ENCODE results near the gene ATP8A2. TPM values are rescaled to one million over a fixed set of nuclear protein-coding genes. Genes with fewer than 3 reads are reported as not detected.

ATP8A2 gene
- total RNA-seq, 1 experiment from 2014 or later, result 5.2 TPM

DNA sequence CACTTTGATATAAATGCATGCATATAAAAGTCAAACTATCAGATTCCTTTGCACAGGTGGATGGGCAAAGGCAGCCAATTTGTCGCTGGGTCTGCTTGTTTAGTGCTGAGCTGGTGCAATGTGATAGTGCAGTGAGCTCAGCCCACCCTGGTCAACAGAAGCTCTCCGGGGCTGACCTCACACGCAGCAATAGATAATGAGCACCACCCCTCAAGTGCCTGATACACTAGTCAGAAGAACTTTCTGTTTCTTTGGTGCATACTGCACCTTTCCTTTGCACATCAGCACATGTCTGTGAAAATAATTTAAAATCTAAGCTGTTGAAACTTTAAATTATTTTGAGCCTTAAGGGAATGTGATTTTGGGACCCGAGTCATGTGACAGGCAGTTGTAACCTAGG lies 20.2 kb downstream of the ATP8A2 start:
- H3K27me3 Mint-ChIP-seq (ENCODE audit: low read depth), result peaks cover 4% of the 10 kb centered on the region
- CTCF ChIA-PET, result interaction anchor here (0.8 to 1.1 kb wide), 2 partner anchors 17 to 29 kb away, joined by 3 read pairs; no protein-coding TSS in a partner anchor

DNA sequence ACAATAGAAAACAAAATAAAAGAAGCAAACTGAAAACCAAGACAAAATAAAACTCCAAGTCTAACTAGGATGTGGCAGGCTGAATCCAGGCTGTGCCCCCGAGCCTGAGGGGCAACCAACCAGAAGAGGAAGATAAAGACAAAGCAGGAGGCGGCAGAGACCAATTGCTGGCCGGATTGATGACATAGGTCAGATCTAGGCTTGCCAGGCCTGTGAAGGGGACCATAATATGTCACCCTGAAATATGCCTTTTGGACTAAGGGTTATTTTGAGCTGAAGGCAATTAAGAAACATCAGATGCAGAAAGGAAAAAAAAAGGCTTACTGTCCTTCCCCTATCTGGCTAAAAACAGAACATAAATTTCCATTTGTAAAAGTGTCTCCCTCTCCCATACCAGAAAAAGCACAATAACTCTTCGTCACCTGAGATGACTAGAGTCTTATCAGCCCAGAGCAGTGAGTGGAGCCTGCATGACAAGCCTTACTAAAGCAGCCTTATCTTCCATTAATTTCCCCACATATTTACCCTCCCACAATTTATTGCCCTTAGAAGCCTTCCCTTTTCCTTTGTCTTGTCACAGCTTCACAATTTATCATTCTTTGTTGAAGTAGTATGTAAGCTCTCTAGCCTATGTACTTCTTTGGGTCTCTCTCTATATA lies 22.8 kb downstream of the ATP8A2 start:
- CTCF ChIA-PET, result no interaction called here
- Mint-ChIP-seq H3K4me1 (peaks cover 36% of the 10 kb centered on the region), H3K27ac (no peak overlapping the region), H3K4me3 (no peak overlapping the region), H3K9me3 (peaks cover 23% of the 10 kb centered on the region), H3K36me3 (peaks cover 8% of the 10 kb centered on the region; the same call in 1 of the 2 replicates), H3K27me3 (ENCODE audit: low read depth) (peaks cover 4% of the 10 kb centered on the region)
- DNase-seq (ENCODE audit: low spot score) (no peak), ATAC-seq (no peak)
- POLR2A ChIA-PET, result no interaction called here
- TF ChIP-seq SMAD4 (CRISPR knock-in tag; IDR thresholded peaks at IDR 0.05) (no peak), ZNF138 (CRISPR knock-in tag; conservative IDR thresholded peaks at IDR 0.05) (no peak), ZNF532 (CRISPR knock-in tag; IDR thresholded peaks at IDR 0.05; ENCODE audit: borderline replicate concordance) (no peak)
- TF ChIP-seq, protein P1, sequence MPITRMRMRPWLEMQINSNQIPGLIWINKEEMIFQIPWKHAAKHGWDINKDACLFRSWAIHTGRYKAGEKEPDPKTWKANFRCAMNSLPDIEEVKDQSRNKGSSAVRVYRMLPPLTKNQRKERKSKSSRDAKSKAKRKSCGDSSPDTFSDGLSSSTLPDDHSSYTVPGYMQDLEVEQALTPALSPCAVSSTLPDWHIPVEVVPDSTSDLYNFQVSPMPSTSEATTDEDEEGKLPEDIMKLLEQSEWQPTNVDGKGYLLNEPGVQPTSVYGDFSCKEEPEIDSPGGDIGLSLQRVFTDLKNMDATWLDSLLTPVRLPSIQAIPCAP (CRISPR knock-in tag; IDR thresholded peaks at IDR 0.05), result no peak
- TF ChIP-seq, protein P2, sequence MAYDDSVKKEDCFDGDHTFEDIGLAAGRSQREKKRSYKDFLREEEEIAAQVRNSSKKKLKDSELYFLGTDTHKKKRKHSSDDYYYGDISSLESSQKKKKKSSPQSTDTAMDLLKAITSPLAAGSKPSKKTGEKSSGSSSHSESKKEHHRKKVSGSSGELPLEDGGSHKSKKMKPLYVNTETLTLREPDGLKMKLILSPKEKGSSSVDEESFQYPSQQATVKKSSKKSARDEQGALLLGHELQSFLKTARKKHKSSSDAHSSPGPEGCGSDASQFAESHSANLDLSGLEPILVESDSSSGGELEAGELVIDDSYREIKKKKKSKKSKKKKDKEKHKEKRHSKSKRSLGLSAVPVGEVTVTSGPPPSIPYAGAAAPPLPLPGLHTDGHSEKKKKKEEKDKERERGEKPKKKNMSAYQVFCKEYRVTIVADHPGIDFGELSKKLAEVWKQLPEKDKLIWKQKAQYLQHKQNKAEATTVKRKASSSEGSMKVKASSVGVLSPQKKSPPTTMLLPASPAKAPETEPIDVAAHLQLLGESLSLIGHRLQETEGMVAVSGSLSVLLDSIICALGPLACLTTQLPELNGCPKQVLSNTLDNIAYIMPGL (CRISPR knock-in tag; IDR thresholded peaks at IDR 0.05), result no peak

More for the DNA sequence above, 20.2 kb downstream of the ATP8A2 start:
- Mint-ChIP-seq H3K4me3 (no peak overlapping the region), H3K9me3 (peaks cover 13% of the 10 kb centered on the region), H3K27ac (no peak overlapping the region), H3K36me3 (peaks cover 8% of the 10 kb centered on the region; the same call in 1 of the 2 replicates), H3K4me1 (peaks cover 18% of the 10 kb centered on the region)
- ATAC-seq (peak; percentile 44; the same call in 1 of the 2 replicates), DNase-seq (ENCODE audit: low spot score) (no peak)
- POLR2A ChIA-PET, result no interaction called here
- TF ChIP-seq ZNF396 (CRISPR knock-in tag; IDR thresholded peaks at IDR 0.05; ENCODE audit: borderline replicate concordance), result no peak
- TF ChIP-seq, protein P3, sequence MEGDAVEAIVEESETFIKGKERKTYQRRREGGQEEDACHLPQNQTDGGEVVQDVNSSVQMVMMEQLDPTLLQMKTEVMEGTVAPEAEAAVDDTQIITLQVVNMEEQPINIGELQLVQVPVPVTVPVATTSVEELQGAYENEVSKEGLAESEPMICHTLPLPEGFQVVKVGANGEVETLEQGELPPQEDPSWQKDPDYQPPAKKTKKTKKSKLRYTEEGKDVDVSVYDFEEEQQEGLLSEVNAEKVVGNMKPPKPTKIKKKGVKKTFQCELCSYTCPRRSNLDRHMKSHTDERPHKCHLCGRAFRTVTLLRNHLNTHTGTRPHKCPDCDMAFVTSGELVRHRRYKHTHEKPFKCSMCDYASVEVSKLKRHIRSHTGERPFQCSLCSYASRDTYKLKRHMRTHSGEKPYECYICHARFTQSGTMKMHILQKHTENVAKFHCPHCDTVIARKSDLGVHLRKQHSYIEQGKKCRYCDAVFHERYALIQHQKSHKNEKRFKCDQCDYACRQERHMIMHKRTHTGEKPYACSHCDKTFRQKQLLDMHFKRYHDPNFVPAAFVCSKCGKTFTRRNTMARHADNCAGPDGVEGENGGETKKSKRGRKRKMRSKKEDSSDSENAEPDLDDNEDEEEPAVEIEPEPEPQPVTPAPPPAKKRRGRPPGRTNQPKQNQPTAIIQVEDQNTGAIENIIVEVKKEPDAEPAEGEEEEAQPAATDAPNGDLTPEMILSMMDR (IDR thresholded peaks at IDR 0.05), result no peak
- no peak for TF ChIP-seq GABPB1 (CRISPR knock-in tag; IDR thresholded peaks at IDR 0.05)
- TF ChIP-seq ZBTB21 (CRISPR knock-in tag; IDR thresholded peaks at IDR 0.05; ENCODE audit: borderline replicate concordance), result no peak
- TF ChIP-seq MXD4 (CRISPR knock-in tag; IDR thresholded peaks at IDR 0.05; ENCODE audit: borderline replicate concordance), result no peak
- no peak for TF ChIP-seq FOXP1 (CRISPR knock-in tag; IDR thresholded peaks at IDR 0.05; ENCODE audit: borderline replicate concordance)
- TF ChIP-seq ETV6 (CRISPR knock-in tag; IDR thresholded peaks at IDR 0.05), result no peak
- TF ChIP-seq, protein P4, sequence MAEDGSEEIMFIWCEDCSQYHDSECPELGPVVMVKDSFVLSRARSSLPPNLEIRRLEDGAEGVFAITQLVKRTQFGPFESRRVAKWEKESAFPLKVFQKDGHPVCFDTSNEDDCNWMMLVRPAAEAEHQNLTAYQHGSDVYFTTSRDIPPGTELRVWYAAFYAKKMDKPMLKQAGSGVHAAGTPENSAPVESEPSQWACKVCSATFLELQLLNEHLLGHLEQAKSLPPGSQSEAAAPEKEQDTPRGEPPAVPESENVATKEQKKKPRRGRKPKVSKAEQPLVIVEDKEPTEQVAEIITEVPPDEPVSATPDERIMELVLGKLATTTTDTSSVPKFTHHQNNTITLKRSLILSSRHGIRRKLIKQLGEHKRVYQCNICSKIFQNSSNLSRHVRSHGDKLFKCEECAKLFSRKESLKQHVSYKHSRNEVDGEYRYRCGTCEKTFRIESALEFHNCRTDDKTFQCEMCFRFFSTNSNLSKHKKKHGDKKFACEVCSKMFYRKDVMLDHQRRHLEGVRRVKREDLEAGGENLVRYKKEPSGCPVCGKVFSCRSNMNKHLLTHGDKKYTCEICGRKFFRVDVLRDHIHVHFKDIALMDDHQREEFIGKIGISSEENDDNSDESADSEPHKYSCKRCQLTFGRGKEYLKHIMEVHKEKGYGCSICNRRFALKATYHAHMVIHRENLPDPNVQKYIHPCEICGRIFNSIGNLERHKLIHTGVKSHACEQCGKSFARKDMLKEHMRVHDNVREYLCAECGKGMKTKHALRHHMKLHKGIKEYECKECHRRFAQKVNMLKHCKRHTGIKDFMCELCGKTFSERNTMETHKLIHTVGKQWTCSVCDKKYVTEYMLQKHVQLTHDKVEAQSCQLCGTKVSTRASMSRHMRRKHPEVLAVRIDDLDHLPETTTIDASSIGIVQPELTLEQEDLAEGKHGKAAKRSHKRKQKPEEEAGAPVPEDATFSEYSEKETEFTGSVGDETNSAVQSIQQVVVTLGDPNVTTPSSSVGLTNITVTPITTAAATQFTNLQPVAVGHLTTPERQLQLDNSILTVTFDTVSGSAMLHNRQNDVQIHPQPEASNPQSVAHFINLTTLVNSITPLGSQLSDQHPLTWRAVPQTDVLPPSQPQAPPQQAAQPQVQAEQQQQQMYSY (CRISPR knock-in tag; IDR thresholded peaks at IDR 0.05), result no peak
- no peak for TF ChIP-seq SMAD3 (CRISPR knock-in tag; IDR thresholded peaks at IDR 0.05; ENCODE audit: borderline replicate concordance)
- TF ChIP-seq SMAD4 (CRISPR knock-in tag; IDR thresholded peaks at IDR 0.05), result no peak
- no peak for TF ChIP-seq ESRRA (CRISPR knock-in tag; IDR thresholded peaks at IDR 0.05; ENCODE audit: borderline replicate concordance)
- no peak for TF ChIP-seq TEAD4 (CRISPR knock-in tag; IDR thresholded peaks at IDR 0.05)
- TF ChIP-seq E2F4 (CRISPR knock-in tag; IDR thresholded peaks at IDR 0.05; ENCODE audit: borderline replicate concordance, low read depth), result no peak
- TF ChIP-seq NFYB (CRISPR knock-in tag; conservative IDR thresholded peaks at IDR 0.05; ENCODE audit: low read depth), result no peak
- no peak for TF ChIP-seq FOXJ3 (CRISPR knock-in tag; IDR thresholded peaks at IDR 0.05; ENCODE audit: borderline replicate concordance)
- TF ChIP-seq ZNF317 (CRISPR knock-in tag; IDR thresholded peaks at IDR 0.05; ENCODE audit: borderline replicate concordance, low read depth), result no peak
- no peak for TF ChIP-seq ZNF219 (CRISPR knock-in tag; IDR thresholded peaks at IDR 0.05; ENCODE audit: borderline replicate concordance)
- TF ChIP-seq SOX15 (CRISPR knock-in tag; IDR thresholded peaks at IDR 0.05), result no peak
- no peak for TF ChIP-seq KAT7 (CRISPR knock-in tag; IDR thresholded peaks at IDR 0.05; ENCODE audit: borderline replicate concordance)
- TF ChIP-seq JAZF1 (CRISPR knock-in tag; IDR thresholded peaks at IDR 0.05), result no peak

Data from WTC11 (cell line).